HepG2 (cell line): ENCODE results near the gene INSYN2B. TPM values are rescaled to one million over a fixed set of nuclear protein-coding genes. Genes with fewer than 3 reads are reported as not detected.
A peak's percentile ranks its signal among the peaks of the same experiment; 100 is the strongest.

ENCODE experiments used
- ATAC-seq: fragments of 200-7000 bp; cut with Tn5 transposase; 3 replicates; pipeline ENCODE4 v1.9.1; 2020; ENCODE audit warnings: mild to moderate bottlenecking, moderate library complexity
- BruUV-seq: library from RNA; stranded (reverse); fragments of 400-500 nt; replicated peaks from 2 replicates; lab custom pipeline; 2021; lab: Mats Ljungman, UMichigan
- CTCF ChIA-PET: fragments of 300-600 bp; formaldehyde crosslinking; extraction: SDS; loops from one replicate; lab custom pipeline; 2021; ENCODE audit warnings: low total read pairs, inconsistent platforms, low intra/inter-chr PET ratio; lab: Yijun Ruan, JAX
- POLR2A ChIA-PET: fragments of 350-600 bp; sonication (Branson Sonifier 250); formaldehyde crosslinking; loops from one replicate; lab custom pipeline; 2020; ENCODE audit warnings: antibody characterized with exemption, inconsistent platforms; lab: Yijun Ruan, JAX
- DNase-seq: peaks from one replicate; pipeline ENCODE4 v3.0.0-alpha.2; 2015; ENCODE audit warnings: low spot score
- FAIRE-seq: peaks from 3 replicates; lab custom pipeline; 2011; peaks lifted over from hg19 to GRCh38; lab: Jason Lieb, UNC
- H2AFZ ChIP-seq: one replicate; pipeline ENCODE4 v1.6.1; 2011; ENCODE audit warnings: low read length, inconsistent platforms
- H3K27ac ChIP-seq: fragments of 300-600 bp; 3 replicates; pipeline ENCODE4 v1.8.0; 2011; ENCODE audit warnings: mixed run types, mild to moderate bottlenecking, mixed read lengths, low read length, inconsistent platforms; ENCODE audit not compliant: insufficient read depth; ENCODE audit errors: extremely low read length
- H3K27me3 ChIP-seq, 2 experiments: fragments of 200-600 bp in 1 of 2; 2 replicates in 1 of 2; 3 replicates in 1 of 2; pipeline versions ENCODE4 v1.6.0 to v1.8.0; 2011; ENCODE audit warnings: low read length in 2 of 2, mild to moderate bottlenecking in 2 of 2, moderate library complexity in 2 of 2, inconsistent platforms in 1 of 2; ENCODE audit not compliant: insufficient read depth in 2 of 2, control insufficient read depth in 1 of 2
- H3K36me3 ChIP-seq, 2 experiments: fragments of 200-600 bp in 1 of 2; replicated peaks in 1 of 2; 2 replicates in 1 of 2; 3 replicates in 1 of 2; pipeline versions ENCODE4 v1.5.1 to v1.8.0; 2011; ENCODE audit warnings: low read length in 2 of 2, inconsistent platforms in 1 of 2; ENCODE audit not compliant: insufficient read depth in 2 of 2, control insufficient read depth in 1 of 2
- H3K4me1 ChIP-seq: 2 replicates; pipeline ENCODE4 v1.5.1; 2012; ENCODE audit warnings: low read length, inconsistent platforms; ENCODE audit not compliant: insufficient read depth
- H3K4me2 ChIP-seq: 2 replicates; pipeline ENCODE4 v1.6.0; 2011; ENCODE audit warnings: low read depth, low read length, inconsistent platforms
- H3K4me3 ChIP-seq, 3 experiments: fragments of 200-600 bp in 1 of 3; sonication (generic), shearing (Covaris generic) in 1 of 3; replicated peaks in 1 of 3; 2 replicates each; pipeline ENCODE4 v1.5.1; 2011 to 2016; ENCODE audit warnings: low read length in 3 of 3, inconsistent platforms in 2 of 3, low read depth in 2 of 3, mild to moderate bottlenecking in 2 of 3, control low read depth in 1 of 3, mixed read lengths in 1 of 3; ENCODE audit not compliant: insufficient read depth in 1 of 3
- H3K79me2 ChIP-seq: one replicate; pipeline ENCODE4 v1.6.1; 2011; ENCODE audit warnings: low read length, inconsistent platforms; ENCODE audit not compliant: insufficient read depth
- H3K9ac ChIP-seq: 2 replicates; pipeline ENCODE4 v1.6.0; 2011; ENCODE audit warnings: mild to moderate bottlenecking, low read depth, low read length, inconsistent platforms; ENCODE audit not compliant: insufficient read depth
- H3K9me3 ChIP-seq: 2 replicates; pipeline ENCODE4 v1.5.1; 2012; ENCODE audit warnings: mild to moderate bottlenecking, low read length
- H4K20me1 ChIP-seq: 2 replicates; pipeline ENCODE4 v1.6.0; 2011; ENCODE audit warnings: inconsistent platforms, mild to moderate bottlenecking, low read length, moderate library complexity; ENCODE audit not compliant: insufficient read depth
- CEBPB ChIP-seq: IDR thresholded peaks from 2 replicates; pipeline ENCODE4 v1.6.1; 2011; ENCODE audit warnings: low read depth, low read length, improper control_type of control experiment, borderline replicate concordance
- EED ChIP-seq: sonication (generic); formaldehyde crosslinking; IDR thresholded peaks from 2 replicates; pipeline ENCODE4 v1.5.0; 2020; ENCODE audit warnings: mild to moderate bottlenecking, missing genetic modification reagents
- KDM5B ChIP-seq: sonication (generic); formaldehyde crosslinking; IDR thresholded peaks from 2 replicates; pipeline ENCODE4 v1.4.0; 2020; ENCODE audit warnings: missing genetic modification reagents, mild to moderate bottlenecking, borderline replicate concordance
- KMT2A ChIP-seq: sonication (generic); formaldehyde crosslinking; IDR thresholded peaks from 2 replicates; pipeline ENCODE4 v1.4.0; 2020; ENCODE audit warnings: missing genetic modification reagents
- MAFF ChIP-seq: IDR thresholded peaks from 2 replicates; pipeline ENCODE4 v1.6.1; 2011; ENCODE audit warnings: low read depth, low read length, improper control_type of control experiment
- MAFK ChIP-seq, 2 experiments: IDR thresholded peaks in 1 of 2; conservative IDR thresholded peaks in 1 of 2; 2 replicates each; pipeline ENCODE4 v1.6.1; 2011; ENCODE audit warnings: improper control_type of control experiment in 2 of 2, low read length in 2 of 2
- SP2 ChIP-seq: sonication (generic); formaldehyde crosslinking; IDR thresholded peaks from 2 replicates; pipeline ENCODE4 v1.5.1; 2020; ENCODE audit warnings: mild to moderate bottlenecking, missing genetic modification reagents
- SUZ12 ChIP-seq: fragments of 150-350 bp; IDR thresholded peaks from 2 replicates; pipeline ENCODE4 v1.6.1; 2014; ENCODE audit warnings: low read depth, low read length
- TBX3 ChIP-seq: fragments of 450-650 bp; IDR thresholded peaks from 2 replicates; pipeline ENCODE4 v1.6.1; 2017; ENCODE audit warnings: antibody characterized with exemption, mild to moderate bottlenecking, inconsistent platforms, borderline replicate concordance
- TCF7 ChIP-seq: sonication (generic); IDR thresholded peaks from 2 replicates; pipeline ENCODE4 v1.6.1; 2016; ENCODE audit warnings: antibody characterized with exemption, low read depth
- THAP8 ChIP-seq: sonication (generic); formaldehyde crosslinking; IDR thresholded peaks from 2 replicates; pipeline ENCODE4 v1.5.1; 2020; ENCODE audit warnings: missing genetic modification reagents, mild to moderate bottlenecking, borderline replicate concordance
- THYN1 ChIP-seq: sonication (generic); formaldehyde crosslinking; IDR thresholded peaks from 2 replicates; pipeline ENCODE4 v1.8.1; 2023; ENCODE audit warnings: low read depth, mild to moderate bottlenecking, moderate library complexity, missing genetic modification reagents, borderline replicate concordance
- ZNF143 ChIP-seq: sonication (generic); formaldehyde crosslinking; IDR thresholded peaks from 2 replicates; pipeline ENCODE4 v1.4.0; 2020; ENCODE audit warnings: missing genetic modification reagents
- ZNF678 ChIP-seq: sonication (generic); formaldehyde crosslinking; IDR thresholded peaks from 2 replicates; pipeline ENCODE4 v1.4.0; 2020; ENCODE audit warnings: mild to moderate bottlenecking, missing genetic modification reagents
- WGBS: methylation state at CpG from one replicate; pipeline ENCODE4 v1.1.6; 2017; ENCODE audit warnings: low lambda C conversion rate; 5-methylcytosine and 5-hydroxymethylcytosine counted together
- in situ Hi-C: cut with HindIII; loops from 2 replicates; pipeline ENCODE4 v1.10.0; 2017; ENCODE audit warnings: low pct_unique_long_range_greater_than_20kb; ENCODE audit not compliant: extremely low pct_ligation_motif_present
- intact Hi-C: fragments of 100-400 bp; cut with micrococcal nuclease; formaldehyde crosslinking; loops from one replicate; pipeline ENCODE4 v1.10.0; 2022; ENCODE audit not compliant: unreplicated experiment
- polyA plus RNA-seq, 8 experiments: library from polyadenylated mRNA; depleted of rRNA in 3 of 8; stranded (reverse) in 7 of 8; unstranded in 1 of 8; fragments of >200 nt; fragmentation: Illumina TruSeq in 4 of 8; extraction: Trizol in 4 of 8; gene quantifications; 2 replicates each; pipeline versions ENCODE4 v1.2.1 to v1.2.3, GENCODE V29; 2011 to 2016; ENCODE audit warnings: low read depth in 4 of 8, missing spikeins in 1 of 8, mixed read lengths in 1 of 8; ENCODE audit not compliant: insufficient read depth in 1 of 8
- total RNA-seq, 5 experiments: library from RNA; depleted of rRNA; stranded (reverse); fragments of >200 nt; fragmentation: Illumina TruSeq; extraction: Trizol; gene quantifications; 2 replicates each; pipeline ENCODE4 v1.2.3, GENCODE V29; 2016; ENCODE audit warnings: low read depth in 1 of 5
- TF ChIP-seq, protein P1 (sequence below): IDR thresholded peaks from 2 replicates; pipeline ENCODE4 v1.6.1; 2016; ENCODE audit warnings: missing biosample characterization, missing genetic modification reagents, low read depth
- TF ChIP-seq, protein P2 (sequence below): IDR thresholded peaks from 2 replicates; pipeline ENCODE4 v1.6.1; 2016; ENCODE audit warnings: low read depth, missing genetic modification reagents, missing compliant biosample characterization

INSYN2B gene
- total and polyA plus RNA-seq, 2 of the 13 experiments (the other 11 are each of a cell fraction or from before 2014, with no cell fraction given), result not detected

- H3K27me3 ChIP-seq, result no peaks in the 10 kb centered on the region
- no peak overlapping the region for H3K9ac ChIP-seq
- no peaks in the 10 kb centered on the region for H3K9me3 ChIP-seq
- no peak overlapping the region for H3K4me3 ChIP-seq
- POLR2A ChIA-PET, result no interaction called here
- intact Hi-C loops, result no loop called here
- no peaks in the 10 kb centered on the region for H3K4me1 ChIP-seq
- DNase-seq (no peak), FAIRE-seq (no peak), ATAC-seq (no peak)
- in situ Hi-C loops, result no loop called here
- TF ChIP-seq TBX3, result no peak
- TF ChIP-seq MAFK (conservative IDR thresholded peaks at IDR 0.05 in 1 of 2, IDR thresholded peaks at IDR 0.05 in 1 of 2; ENCODE audit: low read length in 2 of 2), result peak in 1 of 2 experiments; percentile 42; a peak in 3 of 4 replicates
- TF ChIP-seq CEBPB, result peak; percentile 72; the same call in 1 of the 2 replicates
- TF ChIP-seq KMT2A, result no peak
- TF ChIP-seq KDM5B, result no peak
- no peak for TF ChIP-seq EED (CRISPR knock-in tag)
- no peak for TF ChIP-seq SP2 (CRISPR knock-in tag)
- TF ChIP-seq ZNF678, result no peak
- no peak for TF ChIP-seq THYN1 (CRISPR knock-in tag)
- TF ChIP-seq, protein P1, sequence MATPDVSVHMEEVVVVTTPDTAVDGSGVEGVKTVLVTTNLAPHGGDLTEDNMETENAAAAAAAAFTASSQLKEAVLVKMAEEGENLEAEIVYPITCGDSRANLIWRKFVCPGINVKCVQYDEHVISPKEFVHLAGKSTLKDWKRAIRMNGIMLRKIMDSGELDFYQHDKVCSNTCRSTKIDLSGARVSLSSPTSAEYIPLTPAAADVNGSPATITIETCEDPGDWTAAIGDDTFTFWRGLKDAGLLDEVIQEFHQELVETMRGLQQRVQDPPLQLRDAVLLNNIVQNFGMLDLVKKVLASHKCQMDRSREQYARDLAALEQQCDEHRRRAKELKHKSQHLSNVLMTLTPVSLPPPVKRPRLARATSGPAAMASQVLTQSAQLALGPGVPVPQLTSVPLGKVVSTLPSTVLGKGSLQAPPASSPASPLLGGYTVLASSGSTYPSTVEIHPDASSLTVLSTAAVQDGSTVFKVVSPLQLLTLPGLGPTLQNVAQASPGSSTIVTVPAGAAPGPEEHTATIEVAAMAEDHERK (CRISPR knock-in tag), result no peak
- TF ChIP-seq TCF7, result no peak
- TF ChIP-seq THAP8 (CRISPR knock-in tag), result no peak
- TF ChIP-seq, protein P2, sequence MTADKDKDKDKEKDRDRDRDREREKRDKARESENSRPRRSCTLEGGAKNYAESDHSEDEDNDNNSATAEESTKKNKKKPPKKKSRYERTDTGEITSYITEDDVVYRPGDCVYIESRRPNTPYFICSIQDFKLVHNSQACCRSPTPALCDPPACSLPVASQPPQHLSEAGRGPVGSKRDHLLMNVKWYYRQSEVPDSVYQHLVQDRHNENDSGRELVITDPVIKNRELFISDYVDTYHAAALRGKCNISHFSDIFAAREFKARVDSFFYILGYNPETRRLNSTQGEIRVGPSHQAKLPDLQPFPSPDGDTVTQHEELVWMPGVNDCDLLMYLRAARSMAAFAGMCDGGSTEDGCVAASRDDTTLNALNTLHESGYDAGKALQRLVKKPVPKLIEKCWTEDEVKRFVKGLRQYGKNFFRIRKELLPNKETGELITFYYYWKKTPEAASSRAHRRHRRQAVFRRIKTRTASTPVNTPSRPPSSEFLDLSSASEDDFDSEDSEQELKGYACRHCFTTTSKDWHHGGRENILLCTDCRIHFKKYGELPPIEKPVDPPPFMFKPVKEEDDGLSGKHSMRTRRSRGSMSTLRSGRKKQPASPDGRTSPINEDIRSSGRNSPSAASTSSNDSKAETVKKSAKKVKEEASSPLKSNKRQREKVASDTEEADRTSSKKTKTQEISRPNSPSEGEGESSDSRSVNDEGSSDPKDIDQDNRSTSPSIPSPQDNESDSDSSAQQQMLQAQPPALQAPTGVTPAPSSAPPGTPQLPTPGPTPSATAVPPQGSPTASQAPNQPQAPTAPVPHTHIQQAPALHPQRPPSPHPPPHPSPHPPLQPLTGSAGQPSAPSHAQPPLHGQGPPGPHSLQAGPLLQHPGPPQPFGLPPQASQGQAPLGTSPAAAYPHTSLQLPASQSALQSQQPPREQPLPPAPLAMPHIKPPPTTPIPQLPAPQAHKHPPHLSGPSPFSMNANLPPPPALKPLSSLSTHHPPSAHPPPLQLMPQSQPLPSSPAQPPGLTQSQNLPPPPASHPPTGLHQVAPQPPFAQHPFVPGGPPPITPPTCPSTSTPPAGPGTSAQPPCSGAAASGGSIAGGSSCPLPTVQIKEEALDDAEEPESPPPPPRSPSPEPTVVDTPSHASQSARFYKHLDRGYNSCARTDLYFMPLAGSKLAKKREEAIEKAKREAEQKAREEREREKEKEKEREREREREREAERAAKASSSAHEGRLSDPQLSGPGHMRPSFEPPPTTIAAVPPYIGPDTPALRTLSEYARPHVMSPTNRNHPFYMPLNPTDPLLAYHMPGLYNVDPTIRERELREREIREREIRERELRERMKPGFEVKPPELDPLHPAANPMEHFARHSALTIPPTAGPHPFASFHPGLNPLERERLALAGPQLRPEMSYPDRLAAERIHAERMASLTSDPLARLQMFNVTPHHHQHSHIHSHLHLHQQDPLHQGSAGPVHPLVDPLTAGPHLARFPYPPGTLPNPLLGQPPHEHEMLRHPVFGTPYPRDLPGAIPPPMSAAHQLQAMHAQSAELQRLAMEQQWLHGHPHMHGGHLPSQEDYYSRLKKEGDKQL (CRISPR knock-in tag), result no peak
- TF ChIP-seq ZNF143 (CRISPR knock-in tag), result no peak
- no peak for TF ChIP-seq SUZ12
- TF ChIP-seq MAFF, result peak; percentile 28; the same call in 1 of the 2 replicates
- H3K27ac ChIP-seq, result no peak overlapping the region
- WGBS, result 7% methylated on average over 2 of the region's 2 CpGs
- no peaks in the 10 kb centered on the region for H4K20me1 ChIP-seq
- CTCF ChIA-PET, result no interaction called here
- no peak overlapping the region for H3K4me2 ChIP-seq
- H3K79me2 ChIP-seq, result no peaks in the 10 kb centered on the region
- H3K36me3 ChIP-seq, result no peaks in the 10 kb centered on the region
- no peak overlapping the region for H2AFZ ChIP-seq
- BruUV-seq, result no TSS peak
Observed at GRCh38 chr5:169917500-169917899, 62.8 kb downstream of the INSYN2B start.
